ENCODE measurements around the gene CFAP210.
"Not testable (repeated sequence)": the region's sequence is repeated elsewhere in the genome, so short reads cannot be mapped to it uniquely, and the experiment has no call there.

The CFAP210 gene

DNA sequence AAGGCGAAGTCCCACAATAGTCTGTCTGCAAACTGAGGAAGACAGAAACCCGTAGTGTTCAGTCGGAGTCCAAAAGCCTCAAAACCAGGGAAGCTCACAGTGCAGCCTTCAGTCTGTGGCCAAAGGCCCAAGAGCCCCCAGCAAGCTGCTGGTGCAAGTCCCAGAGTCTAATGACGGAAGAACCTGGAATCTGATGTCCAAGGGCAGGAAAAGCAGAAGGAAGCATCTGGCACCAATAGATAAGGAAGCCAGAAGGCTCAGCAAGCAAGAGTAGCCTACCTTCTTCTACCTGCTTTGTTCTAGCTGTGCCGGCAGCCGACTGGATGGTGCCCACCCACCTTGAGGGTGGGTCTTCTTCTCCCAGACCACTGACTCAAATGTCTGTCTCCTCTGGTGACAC lies 21.8 kb downstream of the CFAP210 start:
- no peak for DNase-seq

DNA sequence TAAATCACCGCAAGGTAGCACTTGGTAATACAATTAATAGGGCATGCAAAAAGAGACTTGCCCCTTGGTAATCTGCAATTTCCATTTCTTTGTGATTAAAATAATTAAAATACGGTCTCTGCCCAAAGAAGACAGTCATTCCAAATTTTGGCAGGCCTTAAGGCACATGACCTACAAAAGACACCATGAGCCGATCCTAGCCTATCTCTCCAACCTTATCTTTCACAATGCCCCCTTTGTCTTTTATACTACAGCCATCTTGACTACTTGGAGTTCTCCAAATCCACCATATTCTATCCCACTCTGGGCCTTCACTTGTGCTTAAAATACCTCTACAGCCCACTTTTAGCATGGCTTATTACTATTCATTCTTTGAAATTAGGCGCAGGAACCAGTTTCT lies 23.3 kb downstream of the CFAP210 start:
- DNase-seq: no peak

DNA sequence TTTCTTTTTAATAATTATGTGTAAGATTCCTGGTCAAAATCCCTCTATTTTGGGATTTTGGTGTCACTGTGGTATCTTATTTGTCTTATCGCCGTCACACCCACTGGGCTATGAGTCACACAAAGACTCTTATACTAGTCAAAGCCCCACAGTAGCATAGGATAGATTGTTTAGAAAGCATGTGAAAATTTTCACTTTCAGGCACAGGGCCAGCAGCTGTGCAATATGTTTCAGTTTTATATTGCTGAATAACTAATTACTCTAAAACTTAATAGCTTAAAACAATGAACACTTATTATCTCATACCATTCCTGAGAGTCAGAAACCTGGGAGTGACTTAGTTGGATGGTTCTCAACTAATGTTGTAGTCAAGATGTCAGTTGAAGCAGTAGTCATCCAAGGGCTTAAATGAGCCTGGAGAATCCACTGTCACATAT lies 24.0 kb downstream of the CFAP210 start:
- DNase-seq: no peak

DNA sequence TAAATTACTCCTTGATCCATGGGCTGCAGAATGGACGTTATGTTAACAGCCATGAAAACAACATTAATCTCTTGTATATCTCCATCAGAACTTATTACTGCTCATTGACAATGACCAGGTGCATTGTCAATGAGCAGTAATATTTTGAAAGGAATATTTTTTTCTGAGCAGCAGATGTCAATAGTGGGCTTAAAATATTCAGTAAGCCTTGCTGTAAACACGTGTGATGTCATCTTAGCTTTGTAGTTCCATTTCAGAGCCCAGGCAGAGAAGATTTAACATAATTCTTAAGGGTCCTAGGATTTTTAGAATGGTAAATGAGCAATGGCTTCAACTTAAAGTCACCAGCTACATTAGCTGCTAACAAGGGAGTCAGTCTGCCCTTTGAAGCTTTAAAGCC lies 26.6 kb downstream of the CFAP210 start:
- no peak for DNase-seq

DNA sequence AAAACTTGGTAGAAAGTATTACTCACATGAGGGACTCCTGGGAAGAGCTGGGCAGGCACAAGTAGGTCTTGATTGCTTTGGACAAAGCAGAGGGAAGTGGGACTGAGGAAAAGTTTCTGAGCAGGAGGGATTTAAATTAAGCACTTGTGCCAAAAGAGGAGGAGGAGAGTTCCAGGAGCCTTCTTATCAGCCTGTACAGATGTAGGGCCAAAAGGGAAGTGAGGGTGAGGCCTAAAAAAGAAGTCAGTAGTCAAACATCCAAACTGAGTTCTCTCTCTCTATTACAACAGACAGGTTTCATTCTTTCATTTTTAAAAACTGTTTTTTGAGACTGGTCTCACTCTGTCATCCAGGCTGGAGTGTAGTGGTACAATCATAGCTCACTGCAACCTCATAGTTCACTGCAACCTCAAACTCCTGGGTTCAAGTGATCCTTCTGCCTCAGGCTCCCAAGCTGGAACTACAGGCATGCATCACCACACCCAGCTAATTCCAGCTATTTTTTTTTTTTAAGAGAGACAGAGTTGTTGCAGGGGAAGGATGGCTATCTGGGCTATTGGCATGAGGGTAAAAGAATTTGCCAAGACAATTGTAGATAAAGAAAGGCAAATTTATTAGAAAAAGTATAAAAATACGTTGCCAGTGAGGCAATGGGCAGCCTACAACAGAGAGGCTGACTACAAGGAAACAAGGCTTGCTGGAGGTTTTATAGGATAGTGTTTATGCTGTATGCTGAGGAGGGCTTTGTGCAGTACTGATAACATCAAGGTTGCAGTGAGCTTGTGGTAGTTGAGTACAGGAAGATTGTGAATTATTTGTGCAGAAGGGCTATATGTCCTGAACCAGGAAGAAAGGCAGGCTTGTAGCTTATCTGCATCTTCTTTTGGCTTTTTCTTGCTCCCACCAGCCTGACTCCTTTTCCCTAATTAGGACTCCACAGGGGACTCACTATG lies 29.0 kb downstream of the CFAP210 start:
- no peak for DNase-seq

DNA sequence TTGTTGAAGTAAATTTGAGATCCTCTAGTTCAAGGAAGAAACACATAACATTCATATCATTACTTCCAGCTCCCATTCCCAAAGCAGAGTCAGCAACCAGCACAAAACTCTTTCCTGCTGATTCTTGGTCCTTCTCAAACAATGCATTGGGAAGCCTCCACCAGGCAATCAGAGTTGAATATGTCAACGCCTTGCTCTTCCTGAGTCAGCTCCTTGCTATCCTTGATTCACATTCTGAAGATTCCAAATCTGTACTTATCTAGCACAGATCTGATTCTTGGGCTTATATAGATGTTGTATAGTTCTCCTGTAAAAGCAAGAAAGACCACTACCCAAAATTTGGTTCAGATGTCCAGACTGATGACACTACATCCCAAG lies 29.6 kb downstream of the CFAP210 start:
- no peak for DNase-seq

DNA sequence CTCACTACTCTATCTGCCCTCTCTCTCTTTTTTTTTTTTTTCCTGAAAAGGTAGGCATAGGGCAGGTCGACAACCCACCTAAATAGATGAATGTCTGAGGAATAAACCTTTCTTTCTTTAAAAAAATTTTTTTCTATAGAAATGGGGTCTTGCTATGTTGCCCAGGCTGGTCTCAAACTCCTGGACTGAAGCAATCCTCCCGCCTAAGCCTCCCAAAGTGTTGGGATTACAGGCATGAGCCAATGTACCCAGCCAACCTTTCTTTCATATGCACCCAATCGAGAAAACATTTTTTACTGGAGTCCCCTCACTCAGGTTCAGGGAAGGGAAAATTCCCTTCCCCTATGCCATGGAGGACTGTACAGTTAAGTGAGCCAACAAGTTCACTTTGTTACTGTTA lies 31.0 kb downstream of the CFAP210 start:
- DNase-seq: no peak

DNA sequence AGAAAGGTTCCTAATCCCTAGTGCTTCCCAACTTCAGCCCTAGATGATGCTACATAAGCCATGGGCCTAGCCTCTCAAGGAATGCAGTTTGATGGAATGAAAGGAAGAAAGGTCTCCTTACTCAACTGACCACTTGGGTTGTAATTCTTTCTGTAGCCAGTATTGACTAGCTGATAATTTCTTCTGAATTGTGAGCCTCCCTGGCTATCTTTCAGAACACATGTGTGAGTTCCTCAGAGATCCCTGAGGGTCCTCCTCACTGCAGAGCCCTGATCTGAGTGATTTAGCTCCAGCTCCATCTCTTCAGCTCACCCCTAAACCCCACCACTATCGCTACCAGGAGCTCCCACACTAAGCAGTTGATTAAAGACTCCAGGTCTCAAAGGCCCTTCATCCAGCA lies 31.5 kb downstream of the CFAP210 start:
- no peak for DNase-seq

DNA sequence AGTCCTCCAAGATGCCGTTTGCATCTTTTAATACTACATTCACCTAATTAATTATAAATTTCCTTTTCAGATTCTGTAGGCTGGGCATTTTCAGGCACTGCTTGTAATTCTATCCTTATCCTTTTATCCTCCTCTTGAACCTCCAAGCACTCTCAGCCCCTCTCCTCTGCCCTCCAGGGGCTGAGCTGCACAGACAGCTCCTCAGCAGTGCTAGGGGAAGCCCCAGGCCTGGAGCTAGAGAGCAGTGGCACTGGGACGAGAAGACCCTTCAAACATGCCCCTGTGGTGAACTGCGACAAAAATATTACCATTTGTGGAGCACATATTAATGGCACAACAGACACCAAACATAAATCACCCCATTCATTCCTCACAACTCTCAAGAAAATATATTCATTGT lies 32.9 kb downstream of the CFAP210 start:
- no peak for DNase-seq

DNA sequence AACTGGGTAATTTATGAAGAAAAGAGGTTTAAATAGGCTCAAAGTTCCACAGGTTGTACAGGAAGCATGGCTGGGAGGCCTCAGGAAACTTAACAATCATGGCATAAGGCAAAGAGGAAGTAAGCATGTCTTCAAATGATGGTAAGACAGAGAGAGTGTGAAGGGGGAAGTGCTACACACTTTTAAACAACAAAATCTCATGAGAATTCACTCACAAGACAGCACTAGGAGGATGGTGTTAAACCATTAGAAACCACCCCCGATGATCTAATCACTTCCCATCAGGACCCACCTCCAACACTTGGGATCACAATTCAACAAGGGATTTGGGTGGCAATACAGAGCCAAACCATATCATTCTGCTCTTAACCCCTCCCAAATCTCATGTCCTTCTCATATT lies 34.9 kb downstream of the CFAP210 start:
- no peak for DNase-seq

DNA sequence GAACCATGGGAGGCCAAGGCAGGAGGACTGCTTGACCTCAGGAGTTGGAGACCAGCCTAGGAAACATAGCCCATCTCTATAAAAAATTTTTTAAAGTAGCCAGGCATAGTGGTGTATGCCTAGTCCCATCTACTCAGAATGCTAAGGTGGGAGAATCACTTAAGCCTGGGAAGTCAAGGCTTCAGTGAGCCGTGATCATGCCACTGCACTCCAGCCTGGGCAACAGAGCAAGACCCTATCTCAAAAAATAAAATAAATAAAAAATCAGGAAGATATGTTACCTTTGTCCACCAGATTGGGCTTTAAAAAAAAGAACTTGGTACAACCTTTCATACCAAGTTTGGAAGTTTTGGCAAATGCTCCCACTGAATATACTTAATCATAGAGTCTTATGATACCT lies 35.3 kb downstream of the CFAP210 start:
- DNase-seq: no peak

DNA sequence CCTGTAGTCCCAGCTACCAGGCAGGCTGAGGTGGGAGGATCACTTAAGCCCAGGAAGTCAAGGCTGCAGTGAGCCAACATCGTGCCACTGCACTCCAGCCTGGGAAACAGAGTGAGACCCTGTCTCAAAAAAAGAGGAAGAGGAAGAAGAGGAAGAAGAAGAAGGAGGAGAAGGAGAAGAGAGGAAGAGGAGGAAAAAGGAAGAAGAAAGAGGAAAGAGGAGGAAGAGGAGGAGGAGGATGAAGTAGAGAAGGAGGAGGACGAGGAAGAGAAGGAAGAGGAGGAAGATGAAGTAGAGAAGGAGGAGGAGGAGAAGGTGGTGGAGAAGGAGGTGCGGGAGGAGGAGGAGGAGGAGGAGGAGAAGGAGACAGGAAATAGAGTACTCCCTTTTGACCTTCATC lies 38.0 kb downstream of the CFAP210 start:
- no peak for DNase-seq

DNA sequence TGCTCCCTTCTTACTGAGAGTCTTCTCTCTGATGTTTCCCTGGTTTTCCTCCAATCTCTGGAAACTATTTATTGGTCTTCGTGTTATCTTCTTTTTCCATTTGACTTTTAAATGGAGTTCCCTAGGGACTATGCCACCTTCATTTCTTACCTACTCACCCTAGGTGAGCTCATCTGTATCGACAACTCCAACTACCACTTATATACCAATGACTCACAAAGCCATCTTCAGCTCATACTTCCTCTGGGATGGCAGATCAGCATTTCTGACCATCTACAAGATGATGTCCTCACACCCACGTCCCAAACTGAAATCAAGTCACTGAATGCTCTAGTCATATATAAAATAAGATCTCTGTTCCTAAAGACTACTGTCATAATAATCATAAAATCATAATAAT lies 40.6 kb downstream of the CFAP210 start:
- no peak for DNase-seq

DNA sequence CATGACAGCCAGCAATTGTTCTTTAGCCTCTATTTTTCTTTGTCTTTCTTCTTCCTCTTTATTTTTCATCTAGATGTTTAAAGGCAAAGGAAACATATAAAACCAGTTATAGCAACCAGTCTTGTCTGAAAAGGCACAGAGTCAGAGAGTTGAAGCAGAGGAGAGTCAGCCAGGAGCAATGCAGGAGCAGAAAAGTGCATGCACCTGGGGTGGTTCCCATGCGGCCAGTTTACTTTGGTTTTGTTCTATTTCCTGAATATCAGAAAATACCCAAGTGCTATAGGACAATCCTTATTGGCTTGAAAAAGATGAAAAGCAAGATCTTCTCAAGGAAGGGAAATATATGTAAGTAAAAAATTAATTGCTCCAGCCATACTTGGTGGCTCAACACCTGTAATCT lies 44.9 kb downstream of the CFAP210 start:
- no peak for DNase-seq

DNA sequence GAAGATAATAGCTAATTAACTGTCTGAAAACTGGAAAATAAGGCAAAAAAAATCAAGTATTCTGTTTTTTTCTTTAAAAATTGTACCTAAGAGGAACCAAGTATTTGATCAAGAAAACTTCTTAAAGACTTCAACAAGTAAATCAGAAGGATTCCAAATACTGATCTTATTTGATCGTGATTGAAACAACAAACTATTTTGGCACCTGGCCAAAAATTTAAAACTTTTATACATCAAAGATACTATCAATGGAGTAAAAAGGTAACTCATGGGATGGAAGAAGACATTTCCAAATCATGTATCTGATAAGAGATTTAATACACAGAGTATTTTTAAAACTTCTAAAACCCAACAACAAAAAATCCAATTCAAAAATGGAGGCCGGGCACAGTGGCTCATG lies 46.7 kb downstream of the CFAP210 start:
- no peak for DNase-seq

DNA sequence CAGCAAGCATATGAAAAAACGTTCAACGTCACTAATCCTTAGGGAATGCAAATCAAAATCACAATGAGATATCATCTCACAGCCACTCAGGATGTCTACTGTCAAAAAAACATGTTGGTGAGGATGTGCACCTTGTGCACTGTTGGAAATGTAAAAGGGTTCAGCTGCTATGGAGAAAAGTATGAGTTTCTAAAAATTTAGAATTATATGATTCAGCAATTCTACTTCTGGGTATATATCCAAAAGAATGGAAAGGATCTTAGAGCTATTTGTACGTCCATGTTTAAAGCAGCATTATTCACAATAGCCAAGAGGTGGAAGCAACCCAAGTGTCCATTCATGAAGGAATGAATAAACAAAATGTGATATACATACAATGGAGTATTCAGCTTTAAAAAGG lies 50.0 kb downstream of the CFAP210 start:
- DNase-seq: no peak

DNA sequence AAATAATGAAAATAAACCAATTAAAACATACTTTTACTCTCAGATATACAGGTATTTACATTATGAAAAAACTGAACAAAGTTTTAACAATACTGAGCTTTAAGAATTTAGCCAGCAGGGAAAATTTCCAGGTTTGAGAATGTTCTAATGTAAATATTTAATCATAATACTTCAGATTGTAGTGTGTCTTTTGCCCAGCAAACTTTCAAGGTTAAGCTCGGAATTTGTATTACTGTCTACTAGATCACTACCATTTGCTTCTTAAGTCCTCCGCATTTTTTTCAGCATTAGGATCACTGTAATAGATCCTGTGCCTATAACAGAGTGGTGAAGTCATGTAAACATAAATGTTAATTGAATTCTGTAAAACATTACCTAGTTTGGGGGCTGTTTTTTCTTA lies 52.7 kb downstream of the CFAP210 start:
- DNase-seq: no peak

DNA sequence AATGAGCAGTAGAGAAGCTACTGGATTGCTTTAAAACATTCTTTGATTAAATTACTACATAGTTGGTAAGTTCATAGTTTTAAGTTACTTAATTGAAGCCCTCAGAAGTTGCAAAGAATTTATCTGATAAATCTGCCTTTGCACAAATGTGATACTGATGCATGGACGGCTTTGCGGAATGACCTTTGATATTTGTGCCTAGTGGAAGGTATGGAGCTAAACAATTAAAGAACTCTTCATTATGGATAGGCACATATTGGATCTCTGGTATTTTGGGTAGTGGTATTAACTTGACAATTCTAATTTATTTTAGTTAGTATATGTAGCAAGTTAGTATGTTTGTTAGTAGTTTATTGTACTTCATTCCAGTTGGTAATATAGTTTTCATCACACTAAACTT lies 54.1 kb downstream of the CFAP210 start:
- no peak for DNase-seq

DNA sequence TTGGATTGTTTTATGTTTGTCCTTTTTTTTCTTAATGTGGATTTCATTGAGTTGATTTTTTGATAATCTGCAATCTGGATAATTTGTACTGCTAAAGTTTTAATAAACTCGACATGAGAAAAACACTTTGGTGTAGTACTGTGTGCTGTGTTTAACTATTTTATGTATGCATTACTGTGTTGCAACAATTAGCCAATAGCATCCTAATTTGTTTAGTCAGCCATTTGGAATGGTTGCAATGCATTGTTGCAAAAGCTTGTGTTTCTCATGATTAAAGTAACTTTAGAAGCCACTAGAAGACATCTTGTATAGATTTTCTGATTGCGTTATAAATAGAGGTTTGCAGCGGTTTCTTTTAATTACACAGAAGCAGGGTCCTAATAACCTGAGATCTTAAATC lies 56.6 kb downstream of the CFAP210 start:
- DNase-seq: no peak

DNA sequence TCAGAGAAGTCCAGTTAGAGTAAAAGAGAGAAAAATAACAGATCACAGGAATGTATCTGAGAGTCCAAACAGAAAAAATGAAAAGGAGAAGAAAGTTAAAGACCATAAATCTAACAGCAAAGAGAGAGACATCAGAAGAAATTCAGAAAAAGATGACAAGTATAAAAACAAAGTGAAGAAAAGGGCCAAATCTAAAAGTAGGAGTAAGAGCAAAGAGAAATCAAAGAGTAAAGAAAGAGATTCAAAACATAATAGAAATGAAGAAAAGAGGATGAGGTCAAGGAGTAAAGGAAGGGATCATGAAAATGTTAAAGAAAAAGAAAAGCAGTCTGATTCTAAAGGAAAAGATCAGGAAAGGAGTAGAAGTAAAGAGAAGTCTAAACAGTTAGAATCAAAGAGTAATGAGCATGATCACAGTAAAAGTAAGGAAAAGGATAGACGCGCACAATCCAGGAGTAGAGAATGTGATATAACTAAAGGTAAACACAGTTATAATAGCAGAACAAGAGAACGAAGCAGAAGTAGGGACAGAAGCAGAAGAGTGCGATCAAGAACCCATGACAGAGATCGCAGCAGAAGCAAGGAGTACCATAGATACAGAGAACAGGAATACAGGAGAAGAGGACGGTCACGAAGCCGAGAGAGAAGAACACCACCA lies 57.6 kb downstream of the CFAP210 start:
- no peak for DNase-seq

DNA sequence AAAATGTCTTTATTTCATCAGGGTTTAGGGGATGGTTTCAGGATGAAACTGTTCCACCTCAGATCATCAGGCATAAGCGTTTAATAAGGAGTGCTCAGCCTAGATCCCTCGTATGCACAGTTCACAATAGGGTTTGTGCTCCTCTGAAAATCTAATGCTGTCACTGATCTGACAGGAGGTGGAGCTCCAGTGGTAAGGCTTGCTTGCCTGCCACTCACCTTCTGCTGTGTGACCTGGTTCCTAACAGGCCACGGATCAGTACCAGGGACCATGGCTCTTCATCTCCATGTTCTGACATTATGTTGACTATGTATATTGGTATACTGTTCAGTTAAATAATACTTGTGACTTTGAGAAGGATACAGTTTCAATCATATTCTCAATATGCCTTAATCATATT lies 68.4 kb downstream of the CFAP210 start:
- DNase-seq: no peak

DNA sequence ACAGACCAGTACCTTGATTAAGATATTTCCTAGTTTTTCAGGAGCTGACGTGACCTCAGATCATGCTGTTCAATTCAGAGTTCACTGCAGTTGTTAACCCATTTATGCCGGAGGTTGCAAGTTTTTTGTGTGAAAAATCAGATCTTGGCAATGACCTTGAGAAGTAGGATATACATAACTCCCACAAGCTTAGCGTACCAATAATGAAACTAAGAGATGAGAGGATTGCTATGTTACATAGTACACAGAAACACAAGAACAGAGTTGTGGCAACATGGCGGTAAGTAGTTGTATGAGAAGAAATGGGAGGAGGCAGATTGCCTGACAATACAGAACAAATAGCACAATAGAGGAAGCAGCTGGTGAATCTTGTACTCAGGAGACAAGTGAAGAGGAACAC lies 71.0 kb downstream of the CFAP210 start:
- DNase-seq: no peak

DNA sequence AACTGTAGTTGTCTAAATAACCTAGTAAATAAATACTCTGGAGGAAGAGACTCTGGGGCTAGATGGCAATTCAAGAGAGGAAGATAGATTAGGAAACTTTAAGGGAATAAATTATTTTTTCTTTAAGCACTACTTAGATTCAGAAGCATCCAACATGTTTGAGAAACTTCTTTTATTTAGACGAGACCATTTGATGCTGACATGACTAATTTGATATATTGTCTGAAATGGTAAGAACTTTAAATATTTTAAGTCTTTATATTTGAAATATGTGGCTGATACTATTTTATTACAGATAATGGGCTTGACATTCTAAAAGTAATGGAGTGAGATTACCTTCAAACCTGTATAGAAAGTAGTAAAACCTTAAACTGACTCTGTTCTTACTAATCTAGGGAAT lies 73.7 kb downstream of the CFAP210 start:
- no peak for DNase-seq

DNA sequence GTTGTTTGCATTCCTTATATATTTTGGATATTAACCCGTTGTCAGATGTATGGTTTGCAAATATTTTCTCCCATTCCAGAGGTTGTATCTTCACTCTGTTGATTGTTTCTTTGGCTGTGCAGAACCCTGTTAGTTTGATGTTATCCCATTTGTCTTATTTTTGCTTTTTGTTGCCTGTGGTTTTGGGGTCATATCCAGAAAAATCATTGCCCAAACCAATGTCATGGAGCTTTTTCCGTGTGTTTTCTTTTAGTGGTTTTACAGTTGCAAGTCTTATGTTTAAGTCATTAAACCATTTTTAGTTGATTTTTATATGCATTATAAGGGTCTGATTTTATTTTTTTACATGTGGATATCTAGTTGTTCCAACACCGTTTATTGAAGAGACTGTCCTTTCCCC lies 74.3 kb downstream of the CFAP210 start:
- no peak for DNase-seq

DNA sequence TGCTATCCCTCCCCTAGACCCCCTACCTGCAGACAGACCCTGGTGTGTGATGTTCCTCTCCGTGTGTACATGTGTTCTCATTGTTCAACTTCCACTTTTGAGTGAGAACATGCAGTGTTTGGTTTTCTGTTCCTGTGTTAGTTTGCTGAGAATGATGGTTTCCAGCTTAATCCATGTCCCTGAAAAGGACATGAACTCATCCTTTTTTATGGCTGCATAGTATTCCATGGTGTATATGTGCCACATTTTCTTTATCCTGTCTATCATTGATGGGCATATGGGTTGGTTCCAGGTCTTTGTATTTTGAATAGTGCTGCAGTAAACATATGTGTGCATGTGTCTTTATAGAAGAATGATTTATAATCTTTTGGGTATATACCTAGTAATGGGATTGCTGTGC lies 78.2 kb downstream of the CFAP210 start:
- not testable (repeated sequence) for DNase-seq

Data from central memory CD4-positive, alpha-beta T cell (primary cell).